GM19452 (cell line): ENCODE measurements around the gene CACFD1.
A peak's percentile ranks its signal among the peaks of the same experiment; 100 is the strongest.
"Not testable (repeated sequence)": the region's sequence is repeated elsewhere in the genome, so short reads cannot be mapped to it uniquely, and the experiment has no call there.

Source experiments
- ATAC-seq: cut with Tn5 transposase; IDR thresholded peaks from one replicate; pipeline ENCODE4 v1.9.1; 2021; ENCODE audit not compliant: unreplicated experiment

CACFD1 gene

DNA sequence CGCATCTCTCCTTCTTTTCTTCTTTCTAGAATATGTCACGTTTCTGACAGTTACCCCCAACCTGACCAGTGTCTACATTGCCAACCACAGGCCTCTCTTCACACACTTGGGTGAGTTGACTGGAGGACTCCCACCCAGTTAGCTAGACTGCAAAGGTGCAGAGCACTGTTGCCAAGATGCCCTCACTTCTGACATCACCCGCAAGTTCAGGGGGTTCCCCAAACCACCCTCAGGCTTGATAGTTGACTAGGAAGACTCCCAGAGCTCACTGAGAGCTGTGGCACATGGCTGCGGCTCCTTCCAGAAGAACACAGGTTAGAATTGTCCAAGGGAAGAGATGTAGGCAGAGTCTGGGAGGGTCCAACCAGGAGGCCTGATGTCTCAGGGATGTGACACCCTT lies 20.4 kb upstream of the CACFD1 start:
- no peak for ATAC-seq

DNA sequence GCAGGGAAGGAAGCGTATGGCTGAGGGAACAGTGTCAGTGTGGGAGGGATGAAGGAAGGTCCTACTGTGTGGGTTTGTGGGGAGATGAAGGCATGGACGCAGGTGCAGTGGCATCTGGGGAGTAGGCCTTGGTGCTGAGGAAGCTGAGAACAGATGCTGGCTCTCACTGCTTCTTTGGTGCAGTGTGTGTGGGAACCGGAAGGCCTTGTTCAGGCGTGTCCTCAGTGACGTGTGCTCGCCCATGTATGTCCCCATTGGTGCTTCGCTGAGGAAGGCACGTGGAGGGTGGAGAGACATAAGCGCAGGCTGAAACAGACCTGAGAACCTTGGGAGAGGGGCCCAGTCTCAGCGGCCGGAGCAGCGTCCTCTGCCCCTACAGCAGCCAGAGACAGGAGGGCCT lies 18.9 kb upstream of the CACFD1 start:
- ATAC-seq: no peak

DNA sequence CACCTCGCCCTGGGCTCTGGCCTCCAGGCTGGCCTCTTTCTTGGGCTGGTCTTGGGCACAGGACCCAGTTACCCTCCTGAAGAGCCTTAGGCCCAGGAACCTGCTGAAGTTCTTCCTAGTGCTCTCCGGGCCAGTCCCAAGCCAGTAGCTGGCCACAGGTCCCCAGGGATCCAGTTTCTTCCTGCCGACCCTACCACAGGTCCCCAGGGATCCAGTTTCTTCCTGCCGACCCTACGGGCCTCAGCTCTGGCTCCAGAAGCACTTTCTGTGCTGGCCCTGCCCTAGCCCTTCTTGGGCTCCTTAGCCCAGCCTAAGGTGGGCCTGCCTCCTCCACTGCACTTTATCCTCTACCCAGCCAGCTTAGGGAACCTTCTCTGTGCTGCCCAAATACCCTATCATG lies 18.2 kb upstream of the CACFD1 start:
- ATAC-seq: no peak

DNA sequence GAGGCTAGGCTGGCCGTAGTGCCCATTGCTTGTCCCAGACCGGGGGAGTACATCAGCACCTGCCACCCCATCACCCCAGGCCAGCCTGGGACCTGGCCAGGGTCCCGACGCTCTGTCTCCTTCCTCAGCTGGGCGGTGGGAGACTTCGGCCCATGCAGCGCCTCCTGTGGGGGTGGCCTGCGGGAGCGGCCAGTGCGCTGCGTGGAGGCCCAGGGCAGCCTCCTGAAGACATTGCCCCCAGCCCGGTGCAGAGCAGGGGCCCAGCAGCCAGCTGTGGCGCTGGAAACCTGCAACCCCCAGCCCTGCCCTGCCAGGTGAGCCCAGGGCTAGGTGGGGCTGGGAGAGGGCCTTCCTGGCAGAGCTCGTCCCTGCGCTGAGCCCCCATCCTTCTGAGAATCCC lies 16.5 kb upstream of the CACFD1 start:
- ATAC-seq: no peak

DNA sequence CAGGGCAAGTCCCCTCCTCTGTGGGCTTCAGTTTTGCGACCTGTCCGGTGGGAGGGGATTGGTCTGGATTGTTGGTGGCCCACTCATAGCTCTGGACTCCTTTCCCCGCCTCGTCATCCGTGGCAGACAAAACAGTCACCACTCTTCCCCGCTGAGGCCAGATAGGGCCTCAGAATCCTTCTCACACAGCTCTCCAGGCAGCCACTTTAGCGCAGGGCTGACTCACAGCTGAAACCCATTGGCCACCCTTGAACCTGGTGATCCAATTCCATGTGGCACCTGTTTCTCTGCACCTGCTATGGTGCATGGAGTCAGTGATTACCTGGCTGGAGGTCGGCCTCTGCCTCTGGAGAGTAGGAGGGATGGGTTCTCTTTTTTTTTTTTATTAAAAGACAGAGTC lies 15.8 kb upstream of the CACFD1 start:
- ATAC-seq: no peak

DNA sequence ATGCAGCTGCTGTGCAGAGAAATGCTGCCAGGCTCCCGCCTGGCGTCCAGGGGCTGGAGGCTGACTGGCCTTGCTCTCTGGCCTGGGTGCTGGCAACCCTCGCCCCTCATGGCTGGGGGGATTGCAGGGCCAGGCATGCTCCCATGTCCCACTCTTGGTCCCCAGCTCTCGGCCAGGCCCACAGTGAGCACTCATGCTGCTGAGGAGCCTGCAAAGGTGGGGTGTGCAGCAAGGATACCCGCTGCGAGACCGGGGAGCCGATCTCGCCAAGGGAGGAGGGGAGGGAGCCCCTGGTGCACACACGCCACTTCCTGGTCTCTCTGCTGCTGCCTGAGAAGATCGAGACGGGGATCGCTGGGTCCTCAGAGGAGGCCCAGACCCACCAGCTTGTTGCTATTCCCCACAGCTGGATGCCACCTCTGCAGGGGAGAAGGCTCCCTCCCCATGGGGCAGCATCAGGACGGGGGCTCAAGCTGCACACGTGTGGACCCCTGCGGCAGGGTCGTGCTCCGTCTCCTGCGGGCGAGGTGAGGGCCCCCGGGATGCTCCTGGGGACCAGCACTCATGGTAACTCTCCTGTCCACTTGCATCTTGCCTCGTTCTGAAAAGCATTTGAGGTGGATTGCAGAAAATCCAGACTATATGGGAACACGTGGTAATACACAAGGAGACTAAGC lies 14.3 kb upstream of the CACFD1 start:
- ATAC-seq: no peak

DNA sequence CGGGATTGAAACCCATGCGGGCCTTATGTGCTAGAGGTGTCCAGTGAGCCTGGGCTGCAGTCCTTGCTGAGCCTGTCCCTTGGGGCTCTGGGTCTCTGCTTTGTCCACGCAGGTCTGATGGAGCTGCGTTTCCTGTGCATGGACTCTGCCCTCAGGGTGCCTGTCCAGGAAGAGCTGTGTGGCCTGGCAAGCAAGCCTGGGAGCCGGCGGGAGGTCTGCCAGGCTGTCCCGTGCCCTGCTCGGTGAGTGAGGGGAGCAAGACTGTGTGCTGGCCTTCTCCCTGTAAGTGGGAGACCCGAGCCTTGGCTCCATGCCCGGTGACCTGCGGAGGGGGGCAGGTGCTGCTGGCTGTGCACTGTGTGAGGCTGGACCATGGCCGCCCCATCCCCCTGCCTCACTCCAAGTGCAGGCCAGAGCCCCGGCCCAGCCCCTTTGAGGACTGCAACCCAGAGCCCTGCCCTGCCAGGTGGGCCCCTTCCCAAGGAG lies 11.2 kb upstream of the CACFD1 start:
- ATAC-seq: no peak

DNA sequence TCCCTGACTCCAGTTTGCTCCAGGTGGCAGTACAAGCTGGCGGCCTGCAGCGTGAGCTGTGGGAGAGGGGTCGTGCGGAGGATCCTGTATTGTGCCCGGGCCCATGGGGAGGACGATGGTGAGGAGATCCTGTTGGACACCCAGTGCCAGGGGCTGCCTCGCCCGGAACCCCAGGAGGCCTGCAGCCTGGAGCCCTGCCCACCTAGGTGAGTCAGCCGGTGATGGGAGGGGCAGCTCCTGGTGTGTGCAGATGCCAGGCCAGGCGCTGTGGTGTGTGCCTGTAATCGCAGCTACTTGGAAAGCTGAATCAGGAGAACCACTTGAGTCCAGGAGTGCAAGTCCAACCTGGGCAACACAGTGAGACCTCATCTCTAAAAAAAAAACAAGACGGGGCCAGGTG lies 10.0 kb upstream of the CACFD1 start:
- ATAC-seq: no peak

DNA sequence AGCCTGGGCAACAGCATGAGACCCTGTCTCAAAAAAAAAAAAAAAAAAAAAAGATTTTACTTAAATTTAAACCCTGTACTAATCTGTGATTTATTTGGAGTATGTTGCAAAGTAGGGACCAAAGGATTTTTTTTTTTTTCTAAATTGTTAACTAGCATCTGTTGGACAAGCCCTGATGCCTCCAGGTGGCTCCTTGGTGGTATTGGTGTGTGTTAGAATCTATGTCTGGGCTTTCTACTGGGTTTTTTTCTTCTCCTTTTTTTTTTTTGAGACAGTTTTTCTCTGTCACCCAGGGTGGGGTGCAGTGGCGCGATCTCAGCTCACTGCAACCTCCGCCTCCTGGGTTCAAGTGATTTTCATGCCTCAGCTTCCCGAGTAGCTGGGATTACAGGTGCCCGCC lies 7.9 kb upstream of the CACFD1 start:
- ATAC-seq: not testable (repeated sequence)

DNA sequence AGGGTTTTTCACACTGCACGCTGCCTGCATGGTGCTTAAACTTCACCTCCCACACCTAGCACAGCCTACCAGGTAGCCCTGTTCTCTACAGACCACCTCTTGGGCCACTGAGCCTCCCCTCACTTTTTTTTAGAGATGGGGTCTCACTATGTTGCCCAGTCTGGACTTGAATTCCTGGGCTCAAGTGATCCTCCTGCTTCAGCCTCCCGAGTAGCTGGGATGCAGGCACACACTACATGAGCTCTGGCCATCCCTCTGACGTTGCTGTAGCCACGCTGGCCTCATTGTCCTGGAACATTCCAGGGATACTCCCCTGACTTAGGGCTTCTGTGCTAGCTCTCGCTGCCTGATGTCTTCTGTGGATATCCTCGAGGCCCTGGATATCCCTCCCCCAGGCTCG lies 7.2 kb upstream of the CACFD1 start:
- ATAC-seq: no peak

DNA sequence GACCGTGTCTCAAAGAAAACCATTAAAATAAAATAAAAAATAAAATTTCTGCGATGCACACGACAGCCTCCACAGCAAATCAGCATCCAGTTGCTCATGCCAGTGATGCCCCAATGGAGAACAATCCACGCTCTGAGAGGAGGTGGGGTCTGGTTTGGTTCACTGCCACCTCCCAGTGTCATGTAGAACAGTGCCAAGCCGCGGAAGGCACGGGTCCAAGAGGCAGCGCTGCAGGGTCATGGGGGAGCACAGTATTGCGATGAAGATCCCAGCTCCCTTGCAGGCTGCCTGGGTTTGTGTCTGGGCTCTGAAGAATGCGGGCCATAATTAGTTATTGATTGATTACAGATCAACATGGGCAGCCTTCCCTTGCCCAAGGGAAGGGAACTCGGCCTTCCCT lies 6.1 kb upstream of the CACFD1 start:
- ATAC-seq: no peak

DNA sequence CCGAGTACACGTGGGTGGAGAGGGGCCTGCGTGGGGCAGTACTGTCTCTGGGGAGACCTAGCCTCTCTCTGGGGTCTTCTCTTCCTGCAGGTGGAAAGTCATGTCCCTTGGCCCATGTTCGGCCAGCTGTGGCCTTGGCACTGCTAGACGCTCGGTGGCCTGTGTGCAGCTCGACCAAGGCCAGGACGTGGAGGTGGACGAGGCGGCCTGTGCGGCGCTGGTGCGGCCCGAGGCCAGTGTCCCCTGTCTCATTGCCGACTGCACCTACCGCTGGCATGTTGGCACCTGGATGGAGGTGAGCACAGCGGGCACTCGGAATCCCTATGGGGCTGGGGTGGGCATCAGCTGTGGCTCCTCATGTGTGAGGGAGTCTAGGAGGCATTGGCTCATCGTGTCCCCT lies 5.5 kb upstream of the CACFD1 start:
- no peak for ATAC-seq

DNA sequence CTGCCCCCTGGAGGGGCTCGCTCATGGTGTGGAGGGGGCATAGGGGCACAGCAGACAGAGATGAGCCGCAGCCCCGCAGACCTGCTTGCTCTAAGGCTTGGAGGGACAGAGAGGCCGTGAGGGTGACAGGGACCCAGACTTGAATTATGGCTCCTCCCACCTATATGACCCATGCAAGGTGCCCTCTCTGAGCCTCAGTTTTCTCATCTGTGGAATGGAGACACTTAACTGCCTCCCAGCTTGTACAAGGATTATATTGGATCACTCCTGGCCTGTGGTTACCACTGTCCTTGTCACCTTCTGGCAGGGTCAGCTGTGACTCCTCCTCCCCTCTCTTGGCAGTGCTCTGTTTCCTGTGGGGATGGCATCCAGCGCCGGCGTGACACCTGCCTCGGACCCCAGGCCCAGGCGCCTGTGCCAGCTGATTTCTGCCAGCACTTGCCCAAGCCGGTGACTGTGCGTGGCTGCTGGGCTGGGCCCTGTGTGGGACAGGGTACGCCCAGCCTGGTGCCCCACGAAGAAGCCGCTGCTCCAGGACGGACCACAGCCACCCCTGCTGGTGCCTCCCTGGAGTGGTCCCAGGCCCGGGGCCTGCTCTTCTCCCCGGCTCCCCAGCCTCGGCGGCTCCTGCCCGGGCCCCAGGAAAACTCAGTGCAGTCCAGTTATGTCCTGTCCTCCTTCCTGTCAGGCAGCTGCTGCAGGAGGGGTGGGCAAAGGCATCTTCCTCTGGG lies 4.7 kb upstream of the CACFD1 start:
- no peak for ATAC-seq

DNA sequence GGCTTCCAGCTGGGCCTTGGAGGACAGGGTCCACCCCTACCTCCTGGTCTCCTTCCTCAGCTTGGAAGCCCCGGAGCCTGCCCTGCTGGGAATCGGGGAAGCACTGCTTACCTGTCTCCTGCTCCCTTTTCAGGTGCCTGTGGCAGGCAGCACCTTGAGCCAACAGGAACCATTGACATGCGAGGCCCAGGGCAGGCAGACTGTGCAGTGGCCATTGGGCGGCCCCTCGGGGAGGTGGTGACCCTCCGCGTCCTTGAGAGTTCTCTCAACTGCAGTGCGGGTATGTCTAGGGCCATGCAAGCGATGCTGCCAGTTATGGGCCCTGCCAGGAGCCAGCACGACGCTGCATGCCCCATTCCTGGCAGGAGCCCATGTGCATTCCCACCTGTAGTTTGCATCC lies 3.8 kb upstream of the CACFD1 start:
- ATAC-seq: no peak

DNA sequence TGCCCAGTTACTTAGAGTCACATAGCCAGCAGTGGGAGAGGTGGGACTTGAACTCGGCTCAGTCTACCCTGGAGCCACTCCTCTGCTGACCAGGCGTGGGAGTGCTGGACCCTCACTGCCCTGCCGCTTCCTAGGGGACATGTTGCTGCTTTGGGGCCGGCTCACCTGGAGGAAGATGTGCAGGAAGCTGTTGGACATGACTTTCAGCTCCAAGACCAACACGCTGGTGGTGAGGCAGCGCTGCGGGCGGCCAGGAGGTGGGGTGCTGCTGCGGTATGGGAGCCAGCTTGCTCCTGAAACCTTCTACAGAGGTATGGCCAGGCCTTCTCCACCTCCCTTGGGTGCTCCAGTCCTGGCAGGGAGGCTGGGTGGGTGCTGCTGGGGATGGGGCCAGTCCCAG lies 3.4 kb upstream of the CACFD1 start:
- ATAC-seq: no peak

DNA sequence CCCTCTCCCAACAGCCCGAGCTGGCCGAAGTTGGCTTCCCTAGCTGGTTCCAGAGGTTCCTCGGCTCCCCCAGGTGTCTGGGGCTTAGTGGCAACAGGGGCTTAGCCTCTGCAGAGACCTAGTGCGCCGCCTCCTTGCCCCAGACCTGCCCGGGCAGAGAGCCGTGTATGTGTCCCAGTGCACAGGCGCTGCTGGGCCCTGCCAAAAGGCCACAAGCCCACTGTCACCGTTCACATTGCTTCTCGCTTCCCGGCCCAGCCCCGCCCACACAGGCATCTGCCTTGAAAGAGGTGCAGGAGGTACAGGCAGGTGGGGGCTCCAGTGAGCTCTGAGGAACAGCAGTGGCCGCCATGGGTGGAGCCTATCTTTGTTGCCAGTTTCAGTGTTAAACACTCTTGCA lies 2.5 kb upstream of the CACFD1 start:
- no peak for ATAC-seq

DNA sequence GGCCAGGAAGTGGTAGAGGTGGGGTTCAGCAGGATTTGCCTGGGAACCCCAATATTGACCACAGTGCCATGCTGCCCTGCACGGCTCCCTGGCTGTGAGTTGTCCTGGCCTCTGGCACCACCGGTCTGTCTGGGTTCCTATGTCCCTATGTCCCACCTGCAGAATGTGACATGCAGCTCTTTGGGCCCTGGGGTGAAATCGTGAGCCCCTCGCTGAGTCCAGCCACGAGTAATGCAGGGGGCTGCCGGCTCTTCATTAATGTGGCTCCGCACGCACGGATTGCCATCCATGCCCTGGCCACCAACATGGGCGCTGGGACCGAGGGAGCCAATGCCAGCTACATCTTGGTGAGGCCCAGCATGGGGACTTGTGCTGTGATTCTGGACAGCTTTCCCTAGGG lies 2.0 kb upstream of the CACFD1 start:
- ATAC-seq: no peak

DNA sequence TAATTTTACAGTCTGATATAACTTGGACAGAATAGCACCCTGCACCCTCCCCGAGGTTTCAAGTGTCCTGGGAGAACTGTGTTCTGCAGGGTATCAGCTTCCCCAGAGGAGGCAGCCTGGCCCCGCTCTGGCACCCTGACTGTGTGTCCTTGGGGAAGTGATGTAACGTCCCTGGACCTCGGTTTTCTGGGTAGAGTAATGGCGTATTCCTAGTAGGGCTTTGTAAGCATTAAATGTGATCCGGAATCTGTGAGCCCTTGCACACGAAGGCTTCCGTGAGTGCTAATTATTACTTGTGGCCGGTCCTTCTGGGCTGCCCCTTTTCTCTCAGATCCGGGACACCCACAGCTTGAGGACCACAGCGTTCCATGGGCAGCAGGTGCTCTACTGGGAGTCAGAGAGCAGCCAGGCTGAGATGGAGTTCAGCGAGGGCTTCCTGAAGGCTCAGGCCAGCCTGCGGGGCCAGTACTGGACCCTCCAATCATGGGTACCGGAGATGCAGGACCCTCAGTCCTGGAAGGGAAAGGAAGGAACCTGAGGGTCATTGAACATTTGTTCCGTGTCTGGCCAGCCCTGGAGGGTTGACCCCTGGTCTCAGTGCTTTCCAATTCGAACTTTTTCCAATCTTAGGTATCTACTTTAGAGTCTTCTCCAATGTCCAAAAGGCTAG lies 1.0 kb upstream of the CACFD1 start:
- no peak for ATAC-seq

DNA sequence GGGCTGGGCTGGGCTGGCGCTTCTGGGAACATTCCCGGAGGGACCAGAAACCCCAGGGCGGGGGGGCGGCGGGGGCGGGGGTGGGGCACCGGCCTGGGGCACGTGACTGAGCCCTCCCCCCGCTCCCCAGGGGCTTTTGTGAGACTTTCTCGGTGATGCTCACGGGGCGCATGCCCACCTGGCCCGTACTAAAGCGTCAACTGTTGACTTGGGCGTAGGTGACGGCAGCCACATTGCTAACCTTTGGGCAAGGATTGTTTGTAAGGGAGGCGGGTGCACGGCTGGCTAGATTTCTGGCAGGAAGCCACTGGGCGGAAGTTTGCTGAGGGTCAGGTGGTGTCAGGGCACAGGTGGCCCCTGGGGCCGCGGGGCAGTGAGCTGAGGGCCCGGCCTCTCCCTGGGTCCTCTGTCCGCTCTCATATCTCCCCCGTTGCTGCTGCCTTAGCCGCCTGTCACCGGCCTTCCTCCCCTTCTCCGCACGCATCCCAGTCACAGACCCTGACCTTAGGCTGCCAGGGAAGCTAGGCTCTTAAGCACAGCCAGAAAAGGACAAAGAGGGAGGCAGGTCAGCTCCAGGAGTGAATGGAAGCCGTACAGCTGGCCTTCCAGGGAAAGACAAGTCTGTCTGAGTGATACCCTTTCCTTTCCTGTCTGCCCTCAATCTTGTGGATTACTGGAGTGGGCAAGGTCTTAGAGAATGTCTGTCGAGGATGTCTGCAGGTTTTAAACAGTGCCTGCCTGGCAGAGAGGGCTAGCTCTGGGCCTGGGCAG lies 812 bp downstream of the CACFD1 start:
- ATAC-seq: peak; percentile 27

DNA sequence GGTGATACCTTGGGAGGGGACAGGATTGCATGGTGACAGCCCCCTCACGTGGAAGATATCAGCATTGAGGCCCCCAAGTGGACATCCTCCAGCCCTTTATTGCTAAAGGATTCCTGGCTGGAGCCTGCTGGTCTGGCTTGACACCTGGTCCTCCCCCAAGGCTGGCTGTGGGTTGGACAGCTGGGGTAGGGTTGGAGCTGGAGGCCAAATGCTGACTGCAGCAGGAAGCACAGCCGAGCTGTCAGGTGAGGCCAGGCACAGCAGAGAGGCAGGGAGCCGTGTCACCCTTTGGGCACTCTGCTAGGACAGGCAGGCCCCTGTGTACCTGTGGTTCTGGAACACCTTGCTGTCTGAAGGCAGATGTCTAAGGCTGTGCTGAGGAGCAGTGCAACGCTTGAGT lies 2.2 kb downstream of the CACFD1 start:
- no peak for ATAC-seq

DNA sequence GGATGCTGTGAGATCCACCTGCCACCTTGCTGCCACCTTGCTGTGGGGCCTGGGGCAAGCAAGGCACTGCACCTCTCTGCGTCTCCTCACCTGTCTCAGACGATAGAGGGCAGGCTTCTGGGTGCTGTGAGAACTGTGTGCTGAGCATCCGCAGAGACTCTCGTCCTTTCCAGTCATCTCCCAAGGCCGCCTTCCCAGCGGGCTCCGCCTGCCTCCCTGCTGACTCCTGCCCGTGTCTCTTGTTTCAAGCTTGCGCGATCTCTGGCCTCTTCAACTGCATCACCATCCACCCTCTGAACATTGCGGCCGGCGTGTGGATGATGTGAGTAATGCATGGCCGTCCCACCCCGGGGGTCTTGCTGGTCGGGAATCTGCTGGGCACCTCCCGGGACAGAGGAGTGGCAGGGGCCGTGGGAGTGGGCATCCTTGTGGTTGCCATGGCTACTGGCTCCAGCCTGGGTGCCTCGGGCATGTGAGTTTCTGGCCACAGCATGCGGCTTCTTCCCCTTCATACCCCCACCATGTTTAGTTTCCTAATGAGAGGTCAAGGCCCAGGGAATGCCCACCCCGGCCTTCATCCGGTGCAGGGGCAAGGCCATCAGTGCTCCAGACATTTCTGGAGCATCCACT lies 3.6 kb downstream of the CACFD1 start:
- ATAC-seq: no peak
